HG03135 (cell line): ENCODE results near the gene PELO.
"Not testable (repeated sequence)": the region's sequence is repeated elsewhere in the genome, so short reads cannot be mapped to it uniquely, and the experiment has no call there.

Experiments used
- ATAC-seq: cut with Tn5 transposase; IDR thresholded peaks from one replicate; pipeline ENCODE4 v1.9.1; 2021; ENCODE audit warnings: mild to moderate bottlenecking, moderate library complexity; ENCODE audit not compliant: unreplicated experiment

PELO gene

GRCh38 chr5:52800394-52801213 is 12.9 kb downstream of the PELO start:
- ATAC-seq: peak; percentile 35

GRCh38 chr5:52801329-52801728 is 13.6 kb downstream of the PELO start:
- no peak for ATAC-seq

- ATAC-seq: no peak
Measured at GRCh38 chr5:52802272-52802973, 14.7 kb downstream of the PELO start.

GRCh38 chr5:52802974-52803336 is 15.2 kb downstream of the PELO start:
- no peak for ATAC-seq

GRCh38 chr5:52804387-52804791 is 16.7 kb downstream of the PELO start:
- ATAC-seq: no peak

GRCh38 chr5:52804981-52805380 is 17.3 kb downstream of the PELO start:
- no peak for ATAC-seq

- ATAC-seq: no peak
Measured at GRCh38 chr5:52805615-52806014, 17.9 kb downstream of the PELO start.

GRCh38 chr5:52807037-52807436 is 19.3 kb downstream of the PELO start:
- ATAC-seq: no peak

GRCh38 chr5:52807723-52808122 is 20.0 kb downstream of the PELO start:
- no peak for ATAC-seq

- no peak for ATAC-seq
Measured at GRCh38 chr5:52808316-52808901, 20.7 kb downstream of the PELO start.

GRCh38 chr5:52809884-52810283 is 22.2 kb downstream of the PELO start:
- ATAC-seq: no peak

- no peak for ATAC-seq
Measured at GRCh38 chr5:52810426-52810825, 22.7 kb downstream of the PELO start.

GRCh38 chr5:52811067-52811749 is 23.5 kb downstream of the PELO start:
- ATAC-seq: no peak

- ATAC-seq: no peak
Measured at GRCh38 chr5:52814352-52815148, 26.8 kb downstream of the PELO start.

GRCh38 chr5:52817818-52818217 is 30.1 kb downstream of the PELO start:
- no peak for ATAC-seq

- no peak for ATAC-seq
Measured at GRCh38 chr5:52818360-52818759, 30.6 kb downstream of the PELO start.

GRCh38 chr5:52818807-52819206 is 31.1 kb downstream of the PELO start:
- ATAC-seq: not testable (repeated sequence)

GRCh38 chr5:52821901-52822300 is 34.2 kb downstream of the PELO start:
- ATAC-seq: no peak

GRCh38 chr5:52822437-52822836 is 34.7 kb downstream of the PELO start:
- ATAC-seq: no peak

- ATAC-seq: no peak
Measured at GRCh38 chr5:52824827-52825226, 37.1 kb downstream of the PELO start.

- peak; percentile 94 for ATAC-seq
Measured at GRCh38 chr5:52825826-52826225, 38.1 kb downstream of the PELO start.
